Breast epithelium (tissue), 4 donors: Measurements from ENCODE around the gene LRFN3. TPM values are rescaled to one million over a fixed set of nuclear protein-coding genes. Genes with fewer than 3 reads are reported as not detected.

Experiments
- DNase-seq, 2 donors: peaks; one replicate each; pipeline ENCODE4 v3.0.0-alpha.2; 2019; ENCODE audit warnings: low spot score in 2 of 2
- H3K27ac ChIP-seq, 2 donors: fragments of 200-600 bp; sonication (generic) in 1 of 2; one replicate each; pipeline ENCODE4 v1.5.1; 2016 to 2019; ENCODE audit warnings: mild to moderate bottlenecking in 1 of 2
- H3K27me3 ChIP-seq, 2 donors: fragments of 200-600 bp; sonication (generic) in 1 of 2; one replicate each; pipeline versions ENCODE4 v1.5.1 to v1.6.0; 2017 to 2019; ENCODE audit warnings: control low read depth in 1 of 2, mild to moderate bottlenecking in 1 of 2
- H3K36me3 ChIP-seq: fragments of 200-600 bp; one replicate; pipeline ENCODE4 v1.5.1; 2019
- H3K4me1 ChIP-seq, 2 donors: fragments of 200-600 bp; sonication (generic); one replicate each; pipeline ENCODE4 v1.5.1; 2016 to 2019; ENCODE audit warnings: control low read depth in 1 of 2
- H3K4me3 ChIP-seq, 3 donors: fragments of 200-600 bp; sonication (generic); 1 replicate in 2 of 3; 2 replicates in 1 of 3; pipeline ENCODE4 v1.5.1; 2016 to 2019; ENCODE audit warnings: mild to moderate bottlenecking in 3 of 3, moderate library complexity in 2 of 3
- H3K9me3 ChIP-seq, 2 donors: fragments of 200-600 bp; sonication (generic) in 1 of 2; one replicate each; pipeline ENCODE4 v1.5.1; 2016 to 2019; ENCODE audit warnings: control low read depth in 1 of 2
- POLR2A ChIP-seq: fragments of 450-650 bp; IDR thresholded peaks from one replicate; pipeline ENCODE4 v1.6.1; 2016; ENCODE audit warnings: antibody characterized with exemption, mild to moderate bottlenecking, moderate library complexity
- POLR2AphosphoS5 ChIP-seq, 3 donors: sonication (generic); formaldehyde crosslinking; IDR thresholded peaks; one replicate each; pipeline ENCODE4 v1.6.1; 2017; ENCODE audit warnings: antibody characterized with exemption in 3 of 3
- intact Hi-C: fragments of 100-400 bp; cut with DNase I; formaldehyde crosslinking; loops from one replicate; pipeline ENCODE4 v1.15.1; 2023; ENCODE audit warnings: low total_unique reads
- total RNA-seq, 3 donors: library from RNA; depleted of rRNA; stranded (reverse); fragments of >200 nt; gene quantifications; one replicate each; pipeline ENCODE4 v1.1.0, GENCODE V29; 2016
- TF ChIP-seq, protein P1 (sequence below), 3 donors: fragments of 450-650 bp; IDR thresholded peaks; one replicate each; pipeline ENCODE4 v1.5.1; 2016 to 2017; ENCODE audit warnings: antibody characterized with exemption in 3 of 3, mild to moderate bottlenecking in 3 of 3, moderate library complexity in 3 of 3

Gene LRFN3
- total RNA-seq, 3 donors from 2014 or later, result 5.2 to 6.7 (median 5.4) TPM

DNA sequence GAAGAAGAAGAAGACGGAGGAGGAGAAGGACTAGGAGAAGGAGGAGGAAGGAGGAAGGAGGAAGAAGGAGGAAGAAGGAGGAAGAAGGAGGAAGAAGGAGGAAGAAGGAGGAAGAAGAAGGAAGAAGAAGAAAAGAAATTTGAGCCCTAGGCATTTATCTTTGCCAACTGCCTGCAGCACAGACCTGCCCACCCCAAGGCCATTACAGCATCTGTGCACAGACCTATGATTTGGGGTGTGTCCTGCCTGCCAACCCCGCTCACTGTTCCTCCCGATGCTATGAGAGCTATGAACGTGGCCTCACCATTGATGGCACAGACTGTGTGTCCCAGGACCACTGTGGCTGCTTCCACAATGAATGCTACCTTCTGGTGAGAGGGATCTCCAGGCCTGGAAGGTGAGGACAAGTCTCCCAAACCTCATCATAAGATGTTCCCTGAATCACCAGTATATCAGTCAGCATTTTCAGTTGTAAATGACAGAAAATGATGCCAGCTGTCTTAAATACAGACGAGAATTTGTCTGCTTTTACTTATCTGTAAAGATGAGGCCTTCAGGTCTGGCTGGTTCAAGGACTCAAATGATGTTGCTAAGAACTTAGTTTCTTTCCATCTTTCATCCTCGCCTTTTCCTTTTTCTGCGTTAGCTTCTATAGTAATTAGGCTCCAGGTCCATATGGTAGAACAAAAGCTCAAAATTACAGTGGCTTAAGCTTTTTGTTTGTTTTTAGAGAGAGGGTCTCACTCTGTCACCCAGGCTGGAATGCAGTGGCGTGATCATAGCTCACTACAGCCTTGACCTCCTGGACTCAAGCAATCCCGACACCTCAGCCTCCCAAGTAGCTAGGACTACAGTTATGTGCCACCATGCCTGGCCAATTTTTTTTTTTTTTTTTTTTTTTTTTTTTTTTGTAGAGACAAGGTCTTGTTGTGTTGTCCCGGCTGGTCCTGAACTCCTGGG is 54.9 kb downstream of the LRFN3 start:
- no peak overlapping the region for H3K27ac ChIP-seq
- intact Hi-C loops, result no loop called here
- H3K4me1 ChIP-seq, result peaks cover 1% of the 10 kb centered on the region in 2 donors
- TF ChIP-seq, protein P1, sequence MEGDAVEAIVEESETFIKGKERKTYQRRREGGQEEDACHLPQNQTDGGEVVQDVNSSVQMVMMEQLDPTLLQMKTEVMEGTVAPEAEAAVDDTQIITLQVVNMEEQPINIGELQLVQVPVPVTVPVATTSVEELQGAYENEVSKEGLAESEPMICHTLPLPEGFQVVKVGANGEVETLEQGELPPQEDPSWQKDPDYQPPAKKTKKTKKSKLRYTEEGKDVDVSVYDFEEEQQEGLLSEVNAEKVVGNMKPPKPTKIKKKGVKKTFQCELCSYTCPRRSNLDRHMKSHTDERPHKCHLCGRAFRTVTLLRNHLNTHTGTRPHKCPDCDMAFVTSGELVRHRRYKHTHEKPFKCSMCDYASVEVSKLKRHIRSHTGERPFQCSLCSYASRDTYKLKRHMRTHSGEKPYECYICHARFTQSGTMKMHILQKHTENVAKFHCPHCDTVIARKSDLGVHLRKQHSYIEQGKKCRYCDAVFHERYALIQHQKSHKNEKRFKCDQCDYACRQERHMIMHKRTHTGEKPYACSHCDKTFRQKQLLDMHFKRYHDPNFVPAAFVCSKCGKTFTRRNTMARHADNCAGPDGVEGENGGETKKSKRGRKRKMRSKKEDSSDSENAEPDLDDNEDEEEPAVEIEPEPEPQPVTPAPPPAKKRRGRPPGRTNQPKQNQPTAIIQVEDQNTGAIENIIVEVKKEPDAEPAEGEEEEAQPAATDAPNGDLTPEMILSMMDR (IDR thresholded peaks at IDR 0.05), result no peak
- no peak for TF ChIP-seq POLR2AphosphoS5 (IDR thresholded peaks at IDR 0.05)
- TF ChIP-seq POLR2A, result no peak
- H3K36me3 ChIP-seq, result no peaks in the 10 kb centered on the region
- H3K27me3 ChIP-seq, result peaks cover 0 to 8% of the 10 kb centered on the region in 2 donors
- DNase-seq, result no peak
- H3K4me3 ChIP-seq, result no peak overlapping the region
- no peaks in the 10 kb centered on the region for H3K9me3 ChIP-seq

DNA sequence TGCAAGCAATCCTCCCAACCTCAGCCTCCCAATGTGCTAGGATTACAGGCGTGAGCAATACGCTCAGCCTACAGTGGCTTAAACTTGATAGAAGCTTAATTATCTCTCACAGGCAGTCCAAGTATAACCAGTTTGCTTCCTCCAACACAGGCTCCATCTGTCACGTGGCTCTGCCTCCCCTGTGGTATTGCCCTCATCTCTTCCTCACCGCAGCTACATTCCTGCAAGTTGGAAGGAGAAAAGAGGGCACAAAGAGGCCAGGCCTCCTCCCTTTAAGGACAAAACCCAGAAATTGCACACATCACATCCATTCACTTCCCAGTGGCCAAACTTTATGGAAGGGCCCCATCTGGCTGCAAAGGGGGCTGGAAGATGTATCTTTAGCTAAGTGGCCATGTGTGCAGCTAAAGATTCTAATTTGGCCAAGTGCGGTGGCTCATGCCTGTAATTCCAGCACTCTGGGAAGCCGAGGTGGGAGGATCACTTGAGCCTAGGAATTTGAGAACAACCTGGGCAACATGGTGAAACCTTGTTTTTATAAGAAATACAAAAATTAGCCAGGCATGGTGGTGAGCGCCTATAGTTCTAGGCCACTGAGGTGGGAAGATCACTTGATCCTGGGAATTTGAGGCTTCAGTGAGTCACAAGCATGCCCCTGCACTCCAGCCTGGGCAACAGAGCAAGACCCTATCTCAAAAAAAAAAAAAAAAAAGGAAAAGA is 55.7 kb downstream of the LRFN3 start:
- DNase-seq, result no peak
- no peaks in the 10 kb centered on the region for H3K36me3 ChIP-seq
- TF ChIP-seq POLR2A, result no peak
- TF ChIP-seq, protein P1 (IDR thresholded peaks at IDR 0.05), result no peak
- TF ChIP-seq POLR2AphosphoS5 (IDR thresholded peaks at IDR 0.05), result no peak
- no peak overlapping the region for H3K27ac ChIP-seq
- H3K27me3 ChIP-seq, result peaks cover 0 to 1% of the 10 kb centered on the region in 2 donors
- no peak overlapping the region for H3K4me3 ChIP-seq
- H3K9me3 ChIP-seq, result no peaks in the 10 kb centered on the region
- peaks cover 5 to 7% of the 10 kb centered on the region in 2 donors for H3K4me1 ChIP-seq
- intact Hi-C loops, result no loop called here

DNA sequence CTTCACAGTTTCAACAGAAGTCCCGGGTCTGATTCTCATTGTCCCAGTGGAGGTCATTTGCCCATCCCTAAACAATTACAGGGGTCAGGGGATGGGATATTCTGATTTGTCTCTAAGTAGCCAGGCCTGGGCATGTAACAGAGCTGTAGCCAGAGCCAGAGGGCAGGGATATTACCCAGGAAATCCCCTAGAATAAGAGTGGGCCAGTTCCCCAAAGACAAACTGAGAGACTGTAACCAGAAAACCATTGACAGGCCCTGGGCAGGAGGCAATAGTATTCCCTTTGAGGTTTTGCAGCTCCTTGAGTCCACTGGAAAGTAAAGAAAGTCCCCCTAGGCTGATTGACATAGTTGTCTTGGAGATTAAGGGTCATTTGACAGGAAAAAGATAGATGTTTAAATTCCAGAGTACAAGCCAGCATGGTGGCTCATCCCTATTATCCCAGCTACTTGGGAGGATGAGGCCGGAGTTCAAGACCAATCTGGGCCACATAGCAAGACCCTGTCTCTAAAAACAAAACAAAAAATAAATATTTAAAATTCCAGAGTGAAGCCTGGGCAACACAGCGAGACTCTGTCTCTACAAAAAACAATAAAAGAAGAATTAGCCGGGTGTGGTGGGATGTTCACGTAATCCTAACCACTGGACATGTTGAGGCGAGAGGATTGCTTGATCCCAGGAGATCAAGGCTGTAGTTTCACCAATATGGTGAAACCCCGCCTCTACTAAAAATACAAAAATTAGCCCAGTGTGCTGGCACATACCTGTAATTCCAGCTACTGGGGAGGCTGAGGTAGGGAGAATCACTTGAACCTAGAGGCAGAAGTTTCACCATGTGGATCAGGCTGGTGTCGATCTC is 57.0 kb downstream of the LRFN3 start:
- H3K9me3 ChIP-seq, result no peaks in the 10 kb centered on the region
- DNase-seq, result no peak
- intact Hi-C loops, result no loop called here
- H3K27ac ChIP-seq, result no peak overlapping the region
- H3K4me3 ChIP-seq, result no peak overlapping the region
- peaks cover 5 to 7% of the 10 kb centered on the region in 2 donors for H3K4me1 ChIP-seq
- H3K27me3 ChIP-seq, result no peaks in the 10 kb centered on the region
- TF ChIP-seq POLR2AphosphoS5 (IDR thresholded peaks at IDR 0.05), result no peak
- no peak for TF ChIP-seq POLR2A
- TF ChIP-seq, protein P1 (IDR thresholded peaks at IDR 0.05), result no peak
- H3K36me3 ChIP-seq, result no peaks in the 10 kb centered on the region

DNA sequence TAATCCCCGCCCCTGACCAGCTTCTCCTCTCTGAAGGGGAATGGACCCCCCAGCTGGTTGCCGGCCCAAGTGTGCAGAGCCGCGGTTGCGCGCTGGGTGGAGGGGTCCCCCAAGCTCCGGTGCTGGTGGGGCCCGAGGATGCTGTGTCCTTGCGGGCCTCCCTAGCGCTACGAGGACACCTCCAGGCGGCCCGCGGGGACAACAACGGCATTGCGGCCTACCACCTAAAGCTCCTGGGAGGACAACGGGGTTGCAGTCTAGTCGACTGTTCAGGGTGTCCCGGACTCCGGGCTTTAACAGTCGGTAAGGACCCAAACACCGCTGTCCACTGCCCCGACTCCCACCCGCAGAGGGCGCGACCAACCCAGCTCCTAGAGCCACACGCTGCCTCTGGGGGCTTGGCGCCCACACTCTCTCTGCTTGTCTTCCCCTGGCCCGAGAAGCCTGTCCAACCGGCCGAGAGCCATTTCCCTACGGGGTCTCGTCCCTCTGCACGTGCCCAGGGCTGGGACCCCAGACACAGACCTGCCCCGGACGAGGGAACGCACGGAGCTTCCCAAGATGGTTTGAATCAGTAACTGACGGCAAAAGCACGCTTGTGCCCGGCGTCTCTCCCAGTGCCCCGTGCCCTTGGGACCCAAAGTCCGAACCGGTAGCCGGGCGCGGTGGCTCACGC is 57.9 kb downstream of the LRFN3 start:
- H3K27me3 ChIP-seq, result no peaks in the 10 kb centered on the region
- H3K9me3 ChIP-seq, result no peaks in the 10 kb centered on the region
- intact Hi-C loops, result no loop called here
- no peaks in the 10 kb centered on the region for H3K36me3 ChIP-seq
- TF ChIP-seq POLR2AphosphoS5 (IDR thresholded peaks at IDR 0.05), result no peak
- TF ChIP-seq, protein P1 (IDR thresholded peaks at IDR 0.05), result no peak
- TF ChIP-seq POLR2A, result no peak
- no peak overlapping the region for H3K27ac ChIP-seq
- H3K4me3 ChIP-seq, result peak overlapping the region; percentile 61 to 98 (median 85)
- no peak for DNase-seq
- H3K4me1 ChIP-seq, result peaks cover 5 to 7% of the 10 kb centered on the region in 2 donors

Other genes starting within 250 kb of the LRFN3 start
- gene ZBTB32, start 231.8 kb upstream of the LRFN3 start, total RNA-seq, result under 1 TPM in 1 of 3 donors, not detected in 2; 0.33 TPM
- 10 to 100 TPM; 14.2 to 16.2 (median 16.1) TPM for gene KMT2B, start 218.4 kb upstream of the LRFN3 start, total RNA-seq
- 10 to 100 TPM in 2 of 3 donors, 1 to 10 TPM in 1; 8.8 to 16.1 (median 14.1) TPM for gene IGFLR1, start 193.9 kb upstream of the LRFN3 start, total RNA-seq
- gene U2AF1L4, start 191.0 kb upstream of the LRFN3 start, total RNA-seq, result 10 to 100 TPM; 15.7 to 37.5 (median 19.5) TPM
- gene PSENEN, start 190.7 kb upstream of the LRFN3 start, total RNA-seq, result 10 to 100 TPM; 37.4 to 54.1 (median 54.0) TPM
- gene LIN37, start 187.8 kb upstream of the LRFN3 start, total RNA-seq, result 10 to 100 TPM; 12.8 to 15.4 (median 14.2) TPM
- 100 to 1,000 TPM in 1 of 3 donors, 10 to 100 TPM in 2; 31.0 to 144 (median 81.9) TPM for gene HSPB6, start 179.3 kb upstream of the LRFN3 start, total RNA-seq
- 1 to 10 TPM; 5.7 to 6.4 (median 6.2) TPM for gene PROSER3, start 178.2 kb upstream of the LRFN3 start, total RNA-seq
- gene ARHGAP33, start 160.8 kb upstream of the LRFN3 start, total RNA-seq, result 10 to 100 TPM in 2 of 3 donors, 1 to 10 TPM in 1; 5.1 to 17.7 (median 12.8) TPM
- not detected for gene PRODH2, start 123.5 kb upstream of the LRFN3 start, total RNA-seq
- under 1 TPM in 1 of 3 donors, not detected in 2; 0.15 TPM for gene NPHS1, start 83.9 kb upstream of the LRFN3 start, total RNA-seq
- under 1 TPM in 2 of 3 donors, not detected in 1; 0.15 to 0.66 TPM for gene KIRREL2, start 79.5 kb upstream of the LRFN3 start, total RNA-seq
- gene APLP1, start 67.8 kb upstream of the LRFN3 start, total RNA-seq, result 1 to 10 TPM; 2.6 to 4.2 (median 3.3) TPM
- 10 to 100 TPM in 1 of 3 donors, 1 to 10 TPM in 2; 4.3 to 15.2 (median 7.9) TPM for gene NFKBID, start 35.8 kb upstream of the LRFN3 start, total RNA-seq
- 1 to 10 TPM; 3.3 to 7.2 (median 3.5) TPM for gene HCST, start 33.8 kb upstream of the LRFN3 start, total RNA-seq
- gene TYROBP, start 28.1 kb upstream of the LRFN3 start, total RNA-seq, result 100 to 1,000 TPM in 2 of 3 donors, 10 to 100 TPM in 1; 56.4 to 239 (median 112) TPM
- 10 to 100 TPM; 47.5 to 58.8 (median 48.8) TPM for gene SDHAF1, start 58.8 kb downstream of the LRFN3 start, total RNA-seq
- 10 to 100 TPM in 1 of 3 donors, 1 to 10 TPM in 1, under 1 TPM in 1; 0.16 to 15.5 (median 9.5) TPM for gene SYNE4, start 72.4 kb downstream of the LRFN3 start, total RNA-seq
- 10 to 100 TPM; 18.0 to 23.0 (median 20.3) TPM for gene ALKBH6, start 77.8 kb downstream of the LRFN3 start, total RNA-seq
- gene CLIP3, start 96.5 kb downstream of the LRFN3 start, total RNA-seq, result 10 to 100 TPM in 1 of 3 donors, 1 to 10 TPM in 2; 7.5 to 13.4 (median 7.6) TPM
- gene THAP8, start 117.9 kb downstream of the LRFN3 start, total RNA-seq, result 10 to 100 TPM in 2 of 3 donors, 1 to 10 TPM in 1; 8.6 to 11.0 (median 10.2) TPM
- gene WDR62, start 118.5 kb downstream of the LRFN3 start, total RNA-seq, result under 1 TPM; 0.59 to 0.98 (median 0.80) TPM
- gene OVOL3, start 174.8 kb downstream of the LRFN3 start, total RNA-seq, result not detected
- 10 to 100 TPM; 44.2 to 68.2 (median 58.2) TPM for gene POLR2I, start 178.5 kb downstream of the LRFN3 start, total RNA-seq
- gene TBCB, start 179.1 kb downstream of the LRFN3 start, total RNA-seq, result 100 to 1,000 TPM; 106 to 146 (median 124) TPM
- 100 to 1,000 TPM; 144 to 286 (median 200) TPM for gene CAPNS1, start 203.7 kb downstream of the LRFN3 start, total RNA-seq
- gene COX7A1, start 216.1 kb downstream of the LRFN3 start, total RNA-seq, result 10 to 100 TPM; 20.8 to 69.3 (median 29.5) TPM